AG09309 (cell line): ENCODE data around the gene GPR65.

ENCODE experiments used
- DNase-seq: peaks from one replicate; pipeline ENCODE4 v3.0.0-alpha.2; 2010; ENCODE audit warnings: low read depth
- H3K4me3 ChIP-seq: 2 replicates; pipeline ENCODE4 v1.5.1; 2011; ENCODE audit warnings: mild to moderate bottlenecking, low read depth, low read length, moderate library complexity; ENCODE audit not compliant: control insufficient read depth
- CTCF ChIP-seq: IDR thresholded peaks from 2 replicates; pipeline ENCODE4 v1.5.1; 2011; ENCODE audit warnings: mild to moderate bottlenecking, low read depth, low read length, inconsistent platforms; ENCODE audit not compliant: insufficient read depth, control insufficient read depth; ENCODE audit errors: missing control alignments

GPR65 gene

GRCh38 chr14:88063811-88064210 lies 58.9 kb downstream of the GPR65 start:
- TF ChIP-seq CTCF, result no peak
- no peak overlapping the region for H3K4me3 ChIP-seq
- no peak for DNase-seq
